ENCODE data around the gene ABAT. TPM values are rescaled to one million over a fixed set of nuclear protein-coding genes. Genes with fewer than 3 reads are reported as not detected.

The ABAT gene
- total and polyA plus RNA-seq, 10 of the 15 experiments (the other 5 are each of a cell fraction or from before 2014, with no cell fraction given), result 1.0 to 10.6 (median 1.9) TPM

DNA sequence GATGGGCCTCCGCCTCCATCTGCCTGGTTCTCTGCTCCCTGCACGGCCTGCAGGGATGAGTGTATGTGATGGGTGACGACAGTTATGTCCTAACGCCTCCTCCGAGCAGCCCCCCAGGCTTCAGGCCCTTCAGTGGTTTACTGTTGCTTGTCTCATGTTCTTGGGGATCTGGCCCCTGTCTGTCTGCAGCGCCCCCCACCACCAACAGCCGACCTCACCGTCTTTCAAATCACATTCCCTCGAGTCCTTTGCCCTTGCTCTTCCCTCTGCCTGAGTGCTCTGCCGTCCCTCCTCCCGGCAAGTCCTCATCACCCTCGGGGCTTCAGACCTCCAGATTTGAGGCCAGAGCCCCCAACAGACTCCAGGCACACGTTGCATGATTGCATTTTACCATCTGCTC, 34.7 kb upstream of the ABAT start (continued):
- TF ChIP-seq, protein P1, sequence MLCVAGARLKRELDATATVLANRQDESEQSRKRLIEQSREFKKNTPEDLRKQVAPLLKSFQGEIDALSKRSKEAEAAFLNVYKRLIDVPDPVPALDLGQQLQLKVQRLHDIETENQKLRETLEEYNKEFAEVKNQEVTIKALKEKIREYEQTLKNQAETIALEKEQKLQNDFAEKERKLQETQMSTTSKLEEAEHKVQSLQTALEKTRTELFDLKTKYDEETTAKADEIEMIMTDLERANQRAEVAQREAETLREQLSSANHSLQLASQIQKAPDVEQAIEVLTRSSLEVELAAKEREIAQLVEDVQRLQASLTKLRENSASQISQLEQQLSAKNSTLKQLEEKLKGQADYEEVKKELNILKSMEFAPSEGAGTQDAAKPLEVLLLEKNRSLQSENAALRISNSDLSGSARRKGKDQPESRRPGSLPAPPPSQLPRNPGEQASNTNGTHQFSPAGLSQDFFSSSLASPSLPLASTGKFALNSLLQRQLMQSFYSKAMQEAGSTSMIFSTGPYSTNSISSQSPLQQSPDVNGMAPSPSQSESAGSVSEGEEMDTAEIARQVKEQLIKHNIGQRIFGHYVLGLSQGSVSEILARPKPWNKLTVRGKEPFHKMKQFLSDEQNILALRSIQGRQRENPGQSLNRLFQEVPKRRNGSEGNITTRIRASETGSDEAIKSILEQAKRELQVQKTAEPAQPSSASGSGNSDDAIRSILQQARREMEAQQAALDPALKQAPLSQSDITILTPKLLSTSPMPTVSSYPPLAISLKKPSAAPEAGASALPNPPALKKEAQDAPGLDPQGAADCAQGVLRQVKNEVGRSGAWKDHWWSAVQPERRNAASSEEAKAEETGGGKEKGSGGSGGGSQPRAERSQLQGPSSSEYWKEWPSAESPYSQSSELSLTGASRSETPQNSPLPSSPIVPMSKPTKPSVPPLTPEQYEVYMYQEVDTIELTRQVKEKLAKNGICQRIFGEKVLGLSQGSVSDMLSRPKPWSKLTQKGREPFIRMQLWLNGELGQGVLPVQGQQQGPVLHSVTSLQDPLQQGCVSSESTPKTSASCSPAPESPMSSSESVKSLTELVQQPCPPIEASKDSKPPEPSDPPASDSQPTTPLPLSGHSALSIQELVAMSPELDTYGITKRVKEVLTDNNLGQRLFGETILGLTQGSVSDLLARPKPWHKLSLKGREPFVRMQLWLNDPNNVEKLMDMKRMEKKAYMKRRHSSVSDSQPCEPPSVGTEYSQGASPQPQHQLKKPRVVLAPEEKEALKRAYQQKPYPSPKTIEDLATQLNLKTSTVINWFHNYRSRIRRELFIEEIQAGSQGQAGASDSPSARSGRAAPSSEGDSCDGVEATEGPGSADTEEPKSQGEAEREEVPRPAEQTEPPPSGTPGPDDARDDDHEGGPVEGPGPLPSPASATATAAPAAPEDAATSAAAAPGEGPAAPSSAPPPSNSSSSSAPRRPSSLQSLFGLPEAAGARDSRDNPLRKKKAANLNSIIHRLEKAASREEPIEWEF (IDR thresholded peaks at IDR 0.05; ENCODE audit: insufficient replicate concordance, low read depth, low read length), result no peak
- TF ChIP-seq ZSCAN29 (IDR thresholded peaks at IDR 0.05), result no peak
- TF ChIP-seq, protein P2, sequence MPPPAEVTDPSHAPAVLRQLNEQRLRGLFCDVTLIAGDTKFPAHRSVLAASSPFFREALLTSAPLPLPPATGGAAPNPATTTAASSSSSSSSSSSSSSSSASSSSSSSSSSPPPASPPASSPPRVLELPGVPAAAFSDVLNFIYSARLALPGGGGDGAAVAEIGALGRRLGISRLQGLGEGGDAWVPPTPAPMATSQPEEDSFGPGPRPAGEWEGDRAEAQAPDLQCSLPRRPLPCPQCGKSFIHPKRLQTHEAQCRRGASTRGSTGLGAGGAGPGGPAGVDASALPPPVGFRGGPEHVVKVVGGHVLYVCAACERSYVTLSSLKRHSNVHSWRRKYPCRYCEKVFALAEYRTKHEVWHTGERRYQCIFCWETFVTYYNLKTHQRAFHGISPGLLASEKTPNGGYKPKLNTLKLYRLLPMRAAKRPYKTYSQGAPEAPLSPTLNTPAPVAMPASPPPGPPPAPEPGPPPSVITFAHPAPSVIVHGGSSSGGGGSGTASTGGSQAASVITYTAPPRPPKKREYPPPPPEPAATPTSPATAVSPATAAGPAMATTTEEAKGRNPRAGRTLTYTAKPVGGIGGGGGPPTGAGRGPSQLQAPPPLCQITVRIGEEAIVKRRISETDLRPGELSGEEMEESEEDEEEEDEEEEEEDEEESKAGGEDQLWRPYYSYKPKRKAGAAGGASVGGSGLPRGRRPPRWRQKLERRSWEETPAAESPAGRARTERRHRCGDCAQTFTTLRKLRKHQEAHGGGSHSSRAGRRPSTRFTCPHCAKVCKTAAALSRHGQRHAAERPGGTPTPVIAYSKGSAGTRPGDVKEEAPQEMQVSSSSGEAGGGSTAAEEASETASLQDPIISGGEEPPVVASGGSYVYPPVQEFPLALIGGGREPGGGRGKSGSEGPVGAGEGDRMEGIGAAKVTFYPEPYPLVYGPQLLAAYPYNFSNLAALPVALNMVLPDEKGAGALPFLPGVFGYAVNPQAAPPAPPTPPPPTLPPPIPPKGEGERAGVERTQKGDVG (CRISPR knock-in tag; IDR thresholded peaks at IDR 0.05), result no peak
- TF ChIP-seq, protein P3, sequence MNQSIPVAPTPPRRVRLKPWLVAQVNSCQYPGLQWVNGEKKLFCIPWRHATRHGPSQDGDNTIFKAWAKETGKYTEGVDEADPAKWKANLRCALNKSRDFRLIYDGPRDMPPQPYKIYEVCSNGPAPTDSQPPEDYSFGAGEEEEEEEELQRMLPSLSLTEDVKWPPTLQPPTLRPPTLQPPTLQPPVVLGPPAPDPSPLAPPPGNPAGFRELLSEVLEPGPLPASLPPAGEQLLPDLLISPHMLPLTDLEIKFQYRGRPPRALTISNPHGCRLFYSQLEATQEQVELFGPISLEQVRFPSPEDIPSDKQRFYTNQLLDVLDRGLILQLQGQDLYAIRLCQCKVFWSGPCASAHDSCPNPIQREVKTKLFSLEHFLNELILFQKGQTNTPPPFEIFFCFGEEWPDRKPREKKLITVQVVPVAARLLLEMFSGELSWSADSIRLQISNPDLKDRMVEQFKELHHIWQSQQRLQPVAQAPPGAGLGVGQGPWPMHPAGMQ (IDR thresholded peaks at IDR 0.05; ENCODE audit: borderline replicate concordance), result no peak
- TF ChIP-seq NFXL1 (IDR thresholded peaks at IDR 0.05; ENCODE audit: borderline replicate concordance), result no peak
- TF ChIP-seq SMAD1 (IDR thresholded peaks at IDR 0.05; ENCODE audit: low read depth, partially characterized antibody), result no peak
- TF ChIP-seq ESRRA (IDR thresholded peaks at IDR 0.05; ENCODE audit: low read length), result no peak
- TF ChIP-seq RFX5 (IDR thresholded peaks at IDR 0.05; ENCODE audit: low read depth, low read length), result no peak
- no peak for TF ChIP-seq ZZZ3 (IDR thresholded peaks at IDR 0.05; ENCODE audit: control insufficient read depth, insufficient read length, low read depth)

All from GM12878 (cell line).